GM21528 (cell line): ENCODE results near the gene EBI3.
"Not testable (repeated sequence)": the region's sequence is repeated elsewhere in the genome, so short reads cannot be mapped to it uniquely, and the experiment has no call there.

ENCODE experiments used
- ATAC-seq: cut with Tn5 transposase; IDR thresholded peaks from one replicate; pipeline ENCODE4 v1.9.1; 2021; ENCODE audit warnings: mild to moderate bottlenecking, moderate library complexity; ENCODE audit not compliant: unreplicated experiment, low FRiP score

EBI3 gene

GRCh38 chr19:4229179-4229931 is at the start of gene EBI3:
Gene EBI3, plus strand, starts transcription at chr19:4229523. Its CDS starts 28 bp downstream, at chr19:4229551.
- peak; percentile 56 for ATAC-seq

- ATAC-seq: no peak
Measured at GRCh38 chr19:4181053-4181508, 48.2 kb upstream of the EBI3 start.

GRCh38 chr19:4182084-4182810 is 47.1 kb upstream of the EBI3 start, which contains the start of the genes ANKRD24 and SIRT6:
Gene ANKRD24, plus strand, starts transcription at chr19:4182689. Its CDS starts 3,737 bp downstream, at chr19:4186426.
Gene SIRT6, minus strand, starts transcription at chr19:4182563. Its CDS starts 24 bp downstream, at chr19:4182539.
- ATAC-seq: peak; percentile 76

- no peak for ATAC-seq
Measured at GRCh38 chr19:4183967-4184717, 45.2 kb upstream of the EBI3 start.

GRCh38 chr19:4184718-4185352 is 44.5 kb upstream of the EBI3 start:
- no peak for ATAC-seq

- ATAC-seq: no peak
Measured at GRCh38 chr19:4185413-4186086, 43.8 kb upstream of the EBI3 start.

GRCh38 chr19:4186087-4186993 is 43.0 kb upstream of the EBI3 start:
- no peak for ATAC-seq

GRCh38 chr19:4187313-4188122 is 41.8 kb upstream of the EBI3 start:
- no peak for ATAC-seq

- ATAC-seq: no peak
Measured at GRCh38 chr19:4189641-4190040, 39.7 kb upstream of the EBI3 start.

- not testable (repeated sequence) for ATAC-seq
Measured at GRCh38 chr19:4192537-4192936, 36.8 kb upstream of the EBI3 start.

- ATAC-seq: no peak
Measured at GRCh38 chr19:4194353-4194752, 35.0 kb upstream of the EBI3 start.

GRCh38 chr19:4196009-4196408 is 33.3 kb upstream of the EBI3 start:
- ATAC-seq: no peak

- ATAC-seq: no peak
Measured at GRCh38 chr19:4196587-4197148, 32.7 kb upstream of the EBI3 start.

- no peak for ATAC-seq
Measured at GRCh38 chr19:4197228-4197624, 32.1 kb upstream of the EBI3 start.

GRCh38 chr19:4197625-4198466 is 31.5 kb upstream of the EBI3 start:
- no peak for ATAC-seq

- ATAC-seq: no peak
Measured at GRCh38 chr19:4198467-4199126, 30.7 kb upstream of the EBI3 start.
